Glomerular endothelial cell (primary cell): Measurements from ENCODE around the gene TLE4. TPM values are rescaled to one million over a fixed set of nuclear protein-coding genes. Genes with fewer than 3 reads are reported as not detected.
"Not testable (repeated sequence)": the region's sequence is repeated elsewhere in the genome, so short reads cannot be mapped to it uniquely, and the experiment has no call there.

Source experiments
- DNase-seq: peaks from one replicate; pipeline ENCODE4 v3.0.0-alpha.2; 2011; ENCODE audit warnings: low read depth, low spot score; ENCODE audit errors: extremely low read depth
- total RNA-seq: library from RNA; depleted of rRNA; stranded (reverse); fragments of >200 nt; gene quantifications from 2 replicates; pipeline ENCODE4 v1.2.3, GENCODE V29; 2015

The TLE4 gene
- total RNA-seq, 1 donor from 2014 or later: 45.7 TPM

GRCh38 chr9:79709743-79710674 lies 138.2 kb downstream of the TLE4 start:
- DNase-seq: no peak

- DNase-seq: no peak
These were observed 140.1 kb downstream of the TLE4 start for GRCh38 chr9:79711874-79712273.

GRCh38 chr9:79719021-79719420 lies 147.3 kb downstream of the TLE4 start:
- DNase-seq: no peak

- DNase-seq: no peak
These were observed 148.2 kb downstream of the TLE4 start for GRCh38 chr9:79719989-79720388.

GRCh38 chr9:79731171-79731890 lies 159.6 kb downstream of the TLE4 start:
- no peak for DNase-seq

- DNase-seq: no peak
These were observed 163.4 kb downstream of the TLE4 start for GRCh38 chr9:79735023-79735779.

GRCh38 chr9:79736051-79736450 lies 164.3 kb downstream of the TLE4 start:
- no peak for DNase-seq

GRCh38 chr9:79741381-79741780 lies 169.6 kb downstream of the TLE4 start:
- no peak for DNase-seq

GRCh38 chr9:79742110-79742721 lies 170.5 kb downstream of the TLE4 start:
- no peak for DNase-seq

- no peak for DNase-seq
These were observed 172.8 kb downstream of the TLE4 start for GRCh38 chr9:79744521-79744920.

- no peak for DNase-seq
These were observed 174.1 kb downstream of the TLE4 start for GRCh38 chr9:79745752-79746336.

- not testable (repeated sequence) for DNase-seq
These were observed 180.2 kb downstream of the TLE4 start for GRCh38 chr9:79751895-79752466.

- DNase-seq: no peak
These were observed 184.6 kb downstream of the TLE4 start for GRCh38 chr9:79756414-79756813.

- DNase-seq: no peak
These were observed 185.3 kb downstream of the TLE4 start for GRCh38 chr9:79757074-79757473.

GRCh38 chr9:79757881-79758669 lies 186.3 kb downstream of the TLE4 start:
- DNase-seq: no peak

GRCh38 chr9:79759460-79759859 lies 187.7 kb downstream of the TLE4 start:
- no peak for DNase-seq

GRCh38 chr9:79762070-79762469 lies 190.3 kb downstream of the TLE4 start:
- no peak for DNase-seq

GRCh38 chr9:79763671-79764285 lies 192.0 kb downstream of the TLE4 start:
- no peak for DNase-seq

GRCh38 chr9:79764374-79764773 lies 192.6 kb downstream of the TLE4 start:
- no peak for DNase-seq
